ENCODE measurements around the gene PAN2. TPM values are rescaled to one million over a fixed set of nuclear protein-coding genes. Genes with fewer than 3 reads are reported as not detected.

PAN2 gene
- total and polyA plus RNA-seq, 2 donors from 2014 or later: 27.1 to 83.0 TPM

DNA sequence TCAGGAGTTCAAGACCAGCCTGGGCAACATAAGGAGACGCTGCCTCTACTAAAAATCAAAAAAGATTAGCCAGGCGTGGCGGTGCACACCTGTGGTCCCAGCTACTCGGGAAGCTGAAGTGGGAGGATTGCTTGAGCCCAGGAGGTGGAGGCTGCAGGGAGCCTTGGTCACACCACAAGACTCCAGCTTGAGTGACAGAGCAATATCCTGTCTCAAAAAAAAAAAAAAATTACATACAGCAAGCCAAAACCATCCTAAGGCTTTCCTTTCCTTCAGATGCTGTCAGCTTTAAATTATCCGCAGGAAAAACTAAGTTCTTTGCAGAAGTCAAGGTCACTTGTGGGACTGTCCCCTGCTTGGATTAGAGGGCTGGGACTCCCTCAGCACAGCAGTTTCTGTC lies 35.0 kb downstream of the PAN2 start:
- no peak for DNase-seq
- no peaks in the 10 kb centered on the region for H3K27me3 ChIP-seq (ENCODE audit: control insufficient read depth, insufficient read depth, low read length)
- H3K9ac ChIP-seq (ENCODE audit: low read length in 3 of 3): peak overlapping the region in 2 of 3 donors; percentile 4 to 92
- peak overlapping the region; percentile 81 to 95 (median 93) for H3K4me3 ChIP-seq (ENCODE audit: low read length in 3 of 3)
- no peak for FAIRE-seq
- intact Hi-C loops (cut with DNase I): no loop called here
- peaks cover 0 to 39% (median 19%) of the 10 kb centered on the region in 3 donors for H3K4me1 ChIP-seq (ENCODE audit: control insufficient read depth in 2 of 3, insufficient read depth in 2 of 3, low read depth in 1 of 3, low read length in 3 of 3)
- TF ChIP-seq, protein P1, sequence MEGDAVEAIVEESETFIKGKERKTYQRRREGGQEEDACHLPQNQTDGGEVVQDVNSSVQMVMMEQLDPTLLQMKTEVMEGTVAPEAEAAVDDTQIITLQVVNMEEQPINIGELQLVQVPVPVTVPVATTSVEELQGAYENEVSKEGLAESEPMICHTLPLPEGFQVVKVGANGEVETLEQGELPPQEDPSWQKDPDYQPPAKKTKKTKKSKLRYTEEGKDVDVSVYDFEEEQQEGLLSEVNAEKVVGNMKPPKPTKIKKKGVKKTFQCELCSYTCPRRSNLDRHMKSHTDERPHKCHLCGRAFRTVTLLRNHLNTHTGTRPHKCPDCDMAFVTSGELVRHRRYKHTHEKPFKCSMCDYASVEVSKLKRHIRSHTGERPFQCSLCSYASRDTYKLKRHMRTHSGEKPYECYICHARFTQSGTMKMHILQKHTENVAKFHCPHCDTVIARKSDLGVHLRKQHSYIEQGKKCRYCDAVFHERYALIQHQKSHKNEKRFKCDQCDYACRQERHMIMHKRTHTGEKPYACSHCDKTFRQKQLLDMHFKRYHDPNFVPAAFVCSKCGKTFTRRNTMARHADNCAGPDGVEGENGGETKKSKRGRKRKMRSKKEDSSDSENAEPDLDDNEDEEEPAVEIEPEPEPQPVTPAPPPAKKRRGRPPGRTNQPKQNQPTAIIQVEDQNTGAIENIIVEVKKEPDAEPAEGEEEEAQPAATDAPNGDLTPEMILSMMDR (IDR thresholded peaks at IDR 0.05; ENCODE audit: borderline replicate concordance, extremely low read depth, insufficient read depth): no peak
- H3K27ac ChIP-seq (ENCODE audit: low read depth in 2 of 2, low read length in 2 of 2): no peak overlapping the region
- no peaks in the 10 kb centered on the region for H3K9me3 ChIP-seq (ENCODE audit: control insufficient read depth in 2 of 3, insufficient read depth in 1 of 3, low read length in 3 of 3)
- H3K36me3 ChIP-seq (ENCODE audit: control insufficient read depth in 2 of 3, insufficient read depth in 3 of 3, low read length in 3 of 3): peaks cover 0 to 4% (median under 1%) of the 10 kb centered on the region in 3 donors

DNA sequence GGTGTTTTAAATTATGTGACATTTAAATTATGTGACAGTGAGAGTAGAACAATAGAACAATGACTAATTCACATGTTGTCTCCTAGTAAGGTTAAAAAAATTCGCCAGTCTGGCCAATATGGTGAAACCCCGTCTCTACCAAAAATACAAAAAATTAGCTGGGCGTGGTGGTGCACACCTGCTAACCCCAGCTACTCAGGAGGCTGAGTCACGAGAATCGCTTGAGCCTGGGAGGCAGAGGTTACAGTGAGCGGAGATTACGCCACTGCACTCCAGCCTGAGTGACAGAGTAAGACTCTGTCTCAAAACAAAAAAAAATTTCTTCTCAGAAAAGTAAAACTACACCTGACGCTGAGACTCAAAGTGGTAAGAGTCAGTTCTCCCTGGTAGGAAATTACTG lies 36.4 kb downstream of the PAN2 start:
- H3K9me3 ChIP-seq (ENCODE audit: control insufficient read depth in 2 of 3, insufficient read depth in 1 of 3, low read length in 3 of 3): no peaks in the 10 kb centered on the region
- TF ChIP-seq, protein P1 (IDR thresholded peaks at IDR 0.05; ENCODE audit: borderline replicate concordance, extremely low read depth, insufficient read depth): no peak
- peaks cover 0 to 4% (median 2%) of the 10 kb centered on the region in 3 donors for H3K36me3 ChIP-seq (ENCODE audit: control insufficient read depth in 2 of 3, insufficient read depth in 3 of 3, low read length in 3 of 3)
- no peak for FAIRE-seq
- H3K27ac ChIP-seq (ENCODE audit: low read depth in 2 of 2, low read length in 2 of 2): no peak overlapping the region
- H3K9ac ChIP-seq (ENCODE audit: low read length in 3 of 3): no peak overlapping the region
- H3K4me3 ChIP-seq (ENCODE audit: low read length in 3 of 3): no peak overlapping the region
- intact Hi-C loops (cut with DNase I): no loop called here
- no peak for DNase-seq
- peaks cover 0 to 40% (median 19%) of the 10 kb centered on the region in 3 donors for H3K4me1 ChIP-seq (ENCODE audit: control insufficient read depth in 2 of 3, insufficient read depth in 2 of 3, low read depth in 1 of 3, low read length in 3 of 3)
- no peaks in the 10 kb centered on the region for H3K27me3 ChIP-seq (ENCODE audit: control insufficient read depth, insufficient read depth, low read length)

DNA sequence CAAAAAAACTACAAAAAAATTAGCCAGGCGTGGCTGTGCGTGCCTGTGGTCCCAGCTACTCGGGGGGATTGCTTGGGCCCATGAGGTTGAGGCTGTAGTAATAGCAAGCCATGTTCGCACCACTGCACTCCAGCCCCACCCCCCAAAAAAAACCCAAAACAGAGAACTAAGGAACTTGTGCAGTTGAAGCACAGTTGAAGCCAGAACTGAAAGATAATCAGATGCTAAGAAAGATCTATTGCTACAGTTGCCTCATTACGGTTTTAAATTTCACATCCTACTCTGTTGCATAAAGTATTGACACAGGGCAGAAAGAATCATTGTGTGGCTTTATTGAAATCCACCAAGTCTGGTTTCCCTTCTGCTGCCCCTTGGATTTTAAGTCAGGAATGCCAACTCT lies 37.5 kb downstream of the PAN2 start:
- TF ChIP-seq, protein P1 (IDR thresholded peaks at IDR 0.05; ENCODE audit: borderline replicate concordance, extremely low read depth, insufficient read depth): no peak
- H3K9ac ChIP-seq (ENCODE audit: low read length in 3 of 3): no peak overlapping the region
- H3K4me3 ChIP-seq (ENCODE audit: low read length in 3 of 3): no peak overlapping the region
- H3K27ac ChIP-seq (ENCODE audit: low read depth in 2 of 2, low read length in 2 of 2): no peak overlapping the region
- peaks cover 2 to 5% (median 4%) of the 10 kb centered on the region in 3 donors for H3K36me3 ChIP-seq (ENCODE audit: control insufficient read depth in 2 of 3, insufficient read depth in 3 of 3, low read length in 3 of 3)
- no peaks in the 10 kb centered on the region for H3K27me3 ChIP-seq (ENCODE audit: control insufficient read depth, insufficient read depth, low read length)
- peaks cover 0 to 31% (median 19%) of the 10 kb centered on the region in 3 donors for H3K4me1 ChIP-seq (ENCODE audit: control insufficient read depth in 2 of 3, insufficient read depth in 2 of 3, low read depth in 1 of 3, low read length in 3 of 3)
- DNase-seq (no peak), FAIRE-seq (no peak)
- intact Hi-C loops (cut with DNase I): no loop called here
- no peaks in the 10 kb centered on the region for H3K9me3 ChIP-seq (ENCODE audit: control insufficient read depth in 2 of 3, insufficient read depth in 1 of 3, low read length in 3 of 3)

DNA sequence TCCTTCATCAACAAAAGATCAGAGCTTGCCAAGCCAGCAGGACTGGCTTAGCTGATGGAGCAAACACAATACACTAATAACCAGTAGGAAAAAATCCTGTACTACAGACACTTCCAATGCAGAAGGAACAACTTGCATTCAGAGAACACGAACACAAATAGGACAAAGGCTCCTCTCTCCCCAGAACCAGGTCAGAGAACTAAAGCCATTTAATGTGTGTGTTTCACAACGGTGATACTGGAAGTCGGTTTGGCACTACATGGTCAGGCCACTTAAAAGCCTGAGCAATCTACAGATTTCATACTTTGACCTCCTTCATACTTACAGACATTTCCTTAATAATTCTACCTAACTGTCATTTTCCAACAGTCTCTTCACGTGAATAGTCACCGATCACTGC lies 40.0 kb downstream of the PAN2 start:
- H3K27me3 ChIP-seq (ENCODE audit: control insufficient read depth, insufficient read depth, low read length): no peaks in the 10 kb centered on the region
- intact Hi-C loops (cut with DNase I): no loop called here
- TF ChIP-seq, protein P1 (IDR thresholded peaks at IDR 0.05; ENCODE audit: borderline replicate concordance, extremely low read depth, insufficient read depth): no peak
- no peak overlapping the region for H3K9ac ChIP-seq (ENCODE audit: low read length in 3 of 3)
- H3K36me3 ChIP-seq (ENCODE audit: control insufficient read depth in 2 of 3, insufficient read depth in 3 of 3, low read length in 3 of 3): peaks cover 4 to 11% (median 4%) of the 10 kb centered on the region in 3 donors
- no peaks in the 10 kb centered on the region for H3K9me3 ChIP-seq (ENCODE audit: control insufficient read depth in 2 of 3, insufficient read depth in 1 of 3, low read length in 3 of 3)
- no peak for DNase-seq
- H3K27ac ChIP-seq (ENCODE audit: low read depth in 2 of 2, low read length in 2 of 2): no peak overlapping the region
- no peak overlapping the region for H3K4me3 ChIP-seq (ENCODE audit: low read length in 3 of 3)
- peaks cover 0 to 15% (median 7%) of the 10 kb centered on the region in 3 donors for H3K4me1 ChIP-seq (ENCODE audit: control insufficient read depth in 2 of 3, insufficient read depth in 2 of 3, low read depth in 1 of 3, low read length in 3 of 3)
- no peak for FAIRE-seq

All from kidney (tissue), 14 donors.